Skeletal muscle satellite cell (primary cell): Measurements from ENCODE around the gene KIF27.
"Not testable (repeated sequence)": the region's sequence is repeated elsewhere in the genome, so short reads cannot be mapped to it uniquely, and the experiment has no call there.

Source experiments
- H3K27me3 ChIP-seq: 2 replicates; pipeline ENCODE4 v1.7.0; 2013; ENCODE audit warnings: low read length; ENCODE audit not compliant: control insufficient read depth, insufficient read depth
- H3K36me3 ChIP-seq: 2 replicates; pipeline ENCODE4 v1.7.0; 2013; ENCODE audit warnings: mild to moderate bottlenecking, control low read depth, low read length; ENCODE audit not compliant: insufficient read depth
- H3K4me1 ChIP-seq: 2 replicates; pipeline ENCODE4 v1.7.0; 2013; ENCODE audit warnings: low read length; ENCODE audit not compliant: control insufficient read depth, insufficient read depth
- H3K4me2 ChIP-seq: 2 replicates; pipeline ENCODE4 v1.7.0; 2013; ENCODE audit warnings: mild to moderate bottlenecking, low read length
- H3K4me3 ChIP-seq: 2 replicates; pipeline ENCODE4 v1.7.0; 2013; ENCODE audit warnings: low read length
- H3K9ac ChIP-seq: 2 replicates; pipeline ENCODE4 v1.7.0; 2013; ENCODE audit warnings: mild to moderate bottlenecking, low read depth, low read length, moderate library complexity
- H3K9me3 ChIP-seq: replicated peaks from 2 replicates; pipeline ENCODE4 v1.7.0; 2013; ENCODE audit warnings: mild to moderate bottlenecking, control low read depth, low read length

Gene KIF27

GRCh38 chr9:83930881-83931280, 9.6 kb upstream of the KIF27 start:
- H3K27me3 ChIP-seq: no peaks in the 10 kb centered on the region

DNA sequence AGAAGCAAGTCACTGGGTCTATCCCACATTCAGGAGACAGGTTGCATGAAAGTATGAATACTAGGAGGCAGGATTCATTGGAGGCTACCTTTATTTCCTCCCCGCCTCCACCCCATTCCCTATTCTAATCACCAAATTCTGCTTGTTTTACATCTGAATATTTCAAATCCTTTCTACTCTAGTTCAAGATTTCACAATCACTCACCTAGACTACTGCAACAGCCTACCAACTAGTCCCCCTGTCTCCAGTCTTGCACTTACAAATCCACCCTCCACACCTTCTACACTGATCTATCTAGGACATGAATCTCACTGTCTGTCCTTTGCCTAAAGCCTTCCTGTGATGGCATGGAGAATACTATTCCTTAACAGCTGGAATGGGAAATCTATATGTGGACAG, 6.4 kb upstream of the KIF27 start:
- H3K4me1 ChIP-seq: no peaks in the 10 kb centered on the region
- no peak overlapping the region for H3K4me3 ChIP-seq
- H3K9ac ChIP-seq: no peak overlapping the region
- H3K4me2 ChIP-seq: no peak overlapping the region
- no peaks in the 10 kb centered on the region for H3K27me3 ChIP-seq
- H3K36me3 ChIP-seq: no peaks in the 10 kb centered on the region
- H3K9me3 ChIP-seq: no peaks in the 10 kb centered on the region

More at GRCh38 chr9:83930881-83931280, 9.6 kb upstream of the KIF27 start:
- Histone ChIP-seq H3K4me1 (peaks cover 24% of the 10 kb centered on the region), H3K9ac (no peak overlapping the region), H3K36me3 (no peaks in the 10 kb centered on the region), H3K4me3 (no peak overlapping the region), H3K4me2 (no peak overlapping the region), H3K9me3 (no peaks in the 10 kb centered on the region)

- H3K4me1 ChIP-seq: peaks cover 11% of the 10 kb centered on the region
- H3K4me3 ChIP-seq: peak overlapping the region; percentile 80
- H3K9me3 ChIP-seq: no peaks in the 10 kb centered on the region
- no peaks in the 10 kb centered on the region for H3K36me3 ChIP-seq
- peak overlapping the region; percentile 69 for H3K9ac ChIP-seq
- peak overlapping the region; percentile 80 for H3K4me2 ChIP-seq
- no peaks in the 10 kb centered on the region for H3K27me3 ChIP-seq
Measured at GRCh38 chr9:83920469-83920926, 734 bp downstream of the KIF27 start.

GRCh38 chr9:83919111-83919510, 2.1 kb downstream of the KIF27 start:
- Histone ChIP-seq H3K9ac (no peak overlapping the region), H3K9me3 (no peaks in the 10 kb centered on the region), H3K27me3 (no peaks in the 10 kb centered on the region), H3K36me3 (no peaks in the 10 kb centered on the region), H3K4me3 (no peak overlapping the region), H3K4me2 (no peak overlapping the region), H3K4me1 (peaks cover 11% of the 10 kb centered on the region)

- not testable (repeated sequence) for H3K36me3 ChIP-seq, H3K4me3 ChIP-seq, H3K27me3 ChIP-seq, H3K9me3 ChIP-seq, H3K4me1 ChIP-seq, H3K4me2 ChIP-seq, H3K9ac ChIP-seq
Measured at GRCh38 chr9:83912194-83912593, 9.0 kb downstream of the KIF27 start.

GRCh38 chr9:83906144-83906543, 15.1 kb downstream of the KIF27 start:
- no peaks in the 10 kb centered on the region for H3K27me3 ChIP-seq
- no peaks in the 10 kb centered on the region for H3K9me3 ChIP-seq

DNA sequence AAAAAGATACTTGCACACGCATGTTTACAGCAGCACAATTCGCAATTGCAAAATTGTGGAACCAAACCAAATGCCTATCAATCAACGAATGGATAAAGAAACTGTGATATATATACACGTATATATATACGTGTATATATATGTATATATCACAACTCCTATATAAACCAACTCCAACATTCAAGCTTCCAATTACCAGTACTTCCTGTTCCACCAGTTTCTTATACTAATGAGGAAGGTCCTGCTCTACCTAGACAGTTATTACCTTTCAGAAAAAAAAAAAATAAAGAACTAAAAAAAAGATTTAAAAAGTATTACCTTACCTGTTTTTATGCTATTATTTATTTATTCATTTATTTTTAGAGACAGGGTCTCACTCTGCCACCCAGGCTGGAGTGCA, 20.6 kb downstream of the KIF27 start:
- H3K9me3 ChIP-seq, H3K4me1 ChIP-seq, H3K9ac ChIP-seq, H3K4me3 ChIP-seq, H3K36me3 ChIP-seq, H3K27me3 ChIP-seq, H3K4me2 ChIP-seq: not testable (repeated sequence)

More at GRCh38 chr9:83906144-83906543, 15.1 kb downstream of the KIF27 start:
- Histone ChIP-seq H3K4me1 (peaks cover 7% of the 10 kb centered on the region), H3K4me3 (no peak overlapping the region), H3K4me2 (no peak overlapping the region), H3K9ac (no peak overlapping the region), H3K36me3 (no peaks in the 10 kb centered on the region)

DNA sequence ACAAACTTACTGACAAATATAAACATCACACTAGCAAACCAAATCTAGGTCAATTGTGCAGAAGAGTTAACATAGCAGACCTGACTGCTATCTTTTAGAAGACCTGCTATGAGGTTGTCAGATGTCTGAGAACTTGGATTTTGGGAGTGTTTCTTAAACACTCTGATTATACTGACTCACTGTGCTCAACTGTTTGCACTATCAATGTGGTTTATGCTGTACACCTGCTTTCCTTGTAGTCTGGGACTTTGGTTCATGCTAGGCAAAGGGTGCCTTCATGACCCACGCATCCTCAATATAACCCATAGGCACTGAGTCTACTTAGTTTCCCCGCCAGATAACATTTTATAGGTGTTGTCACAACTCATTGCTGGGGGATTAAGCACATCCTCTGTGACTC, 26.9 kb downstream of the KIF27 start:
- not testable (repeated sequence) for H3K4me2 ChIP-seq, H3K9me3 ChIP-seq, H3K4me3 ChIP-seq, H3K27me3 ChIP-seq, H3K9ac ChIP-seq, H3K36me3 ChIP-seq, H3K4me1 ChIP-seq

GRCh38 chr9:83886498-83886897, 34.7 kb downstream of the KIF27 start:
- not testable (repeated sequence) for H3K36me3 ChIP-seq, H3K4me2 ChIP-seq, H3K4me3 ChIP-seq

DNA sequence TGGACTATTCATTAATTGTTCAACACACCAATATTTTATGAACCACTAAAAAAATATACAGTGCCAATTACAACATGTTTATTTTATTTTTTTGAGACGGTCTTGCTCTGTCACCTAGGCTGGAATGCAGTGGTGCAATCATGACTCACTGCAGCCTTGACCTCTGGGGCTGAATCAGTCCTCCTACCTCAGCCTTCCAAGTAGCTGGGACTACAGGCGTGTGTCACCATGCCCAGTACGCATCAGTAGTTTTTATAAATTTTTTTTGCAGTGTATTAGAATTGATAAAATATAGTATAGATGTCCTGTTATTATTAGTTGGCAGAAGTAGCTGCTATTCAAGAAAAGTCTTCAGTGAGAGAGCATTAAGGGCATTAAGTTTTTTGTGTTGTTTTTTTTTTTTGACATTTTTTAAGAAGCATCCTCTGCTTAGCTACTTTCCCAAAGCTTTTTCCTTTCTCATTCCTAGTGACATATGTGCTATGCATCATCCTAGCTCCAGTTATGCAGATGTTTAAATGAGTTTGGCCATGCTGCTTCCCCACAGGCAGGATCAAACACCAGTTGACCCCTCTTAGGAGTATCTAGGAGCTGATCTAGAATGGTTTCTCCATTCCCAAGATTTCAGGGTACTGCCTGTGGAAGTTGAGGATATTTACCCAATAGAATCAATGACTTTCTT, 35.5 kb downstream of the KIF27 start:
- not testable (repeated sequence) for H3K9ac ChIP-seq

More at GRCh38 chr9:83886498-83886897, 34.7 kb downstream of the KIF27 start:
- not testable (repeated sequence) for H3K9me3 ChIP-seq, H3K27me3 ChIP-seq, H3K4me1 ChIP-seq, H3K9ac ChIP-seq

DNA sequence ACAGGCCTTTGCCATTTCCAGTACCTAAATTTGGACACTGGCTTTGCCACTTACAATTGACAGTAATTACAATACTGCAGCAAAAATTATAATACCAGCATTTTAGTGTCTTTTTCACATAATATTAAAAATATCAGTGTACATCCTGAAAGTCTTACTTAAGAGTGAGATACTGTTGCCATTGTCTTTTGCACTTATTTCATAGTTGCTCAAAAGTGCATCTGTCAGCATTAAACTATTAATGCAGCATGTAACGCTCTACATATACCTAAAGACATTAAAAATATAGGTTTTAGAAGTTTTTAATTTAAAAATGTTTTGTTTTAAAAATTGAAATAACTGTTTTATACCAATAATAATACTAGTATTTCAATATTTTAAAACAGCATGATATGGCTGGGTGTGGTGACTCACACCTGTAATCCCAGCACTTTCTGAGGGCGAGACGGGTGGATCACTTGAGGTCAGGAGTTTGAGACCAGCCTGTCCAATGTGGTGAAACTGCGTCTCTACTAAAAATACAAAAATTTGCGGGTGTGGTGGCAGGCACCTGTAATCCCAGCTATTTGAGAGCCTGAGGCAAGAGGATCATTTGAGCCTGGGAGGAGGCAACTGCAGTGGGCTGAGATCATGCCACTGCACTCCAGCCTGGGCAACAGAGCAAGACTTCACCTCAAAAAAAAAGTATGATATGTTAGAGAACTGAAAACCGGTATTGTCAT, 39.4 kb downstream of the KIF27 start:
- not testable (repeated sequence) for H3K36me3 ChIP-seq, H3K9me3 ChIP-seq, H3K27me3 ChIP-seq, H3K9ac ChIP-seq, H3K4me2 ChIP-seq, H3K4me3 ChIP-seq, H3K4me1 ChIP-seq

More for the DNA sequence above, 35.5 kb downstream of the KIF27 start:
- H3K4me1 ChIP-seq, H3K9me3 ChIP-seq, H3K36me3 ChIP-seq, H3K27me3 ChIP-seq: not testable (repeated sequence)
- H3K4me2 ChIP-seq: peak overlapping the region; percentile 53
- H3K4me3 ChIP-seq: peak overlapping the region; percentile 19

GRCh38 chr9:83875559-83875958, 45.7 kb downstream of the KIF27 start:
- H3K27me3 ChIP-seq, H3K9ac ChIP-seq, H3K36me3 ChIP-seq, H3K9me3 ChIP-seq, H3K4me1 ChIP-seq, H3K4me3 ChIP-seq, H3K4me2 ChIP-seq: not testable (repeated sequence)
